K562 (cell line): Measurements from ENCODE around the gene SLC36A3.

Experiments
- POLR2A ChIP-seq: fragments of 450-650 bp; conservative IDR thresholded peaks from 2 replicates; pipeline ENCODE4 v1.6.1; 2016
- ZNF384 ChIP-seq: IDR thresholded peaks from 2 replicates; pipeline ENCODE4 v1.6.1; 2012; ENCODE audit warnings: low read depth, low read length, improper control_type of control experiment
- TF ChIP-seq, protein P1 (sequence below), 3 experiments: IDR thresholded peaks in 2 of 3; conservative IDR thresholded peaks in 1 of 3; 2 replicates each; pipeline ENCODE4 v1.5.1; 2011 to 2012; ENCODE audit warnings: low read length in 3 of 3, mild to moderate bottlenecking in 3 of 3, control low read depth in 2 of 3, improper control_type of control experiment in 1 of 3, inconsistent platforms in 1 of 3, low read depth in 1 of 3, mixed read lengths in 1 of 3, moderate library complexity in 1 of 3; ENCODE audit not compliant: insufficient read depth in 2 of 3

DNA sequence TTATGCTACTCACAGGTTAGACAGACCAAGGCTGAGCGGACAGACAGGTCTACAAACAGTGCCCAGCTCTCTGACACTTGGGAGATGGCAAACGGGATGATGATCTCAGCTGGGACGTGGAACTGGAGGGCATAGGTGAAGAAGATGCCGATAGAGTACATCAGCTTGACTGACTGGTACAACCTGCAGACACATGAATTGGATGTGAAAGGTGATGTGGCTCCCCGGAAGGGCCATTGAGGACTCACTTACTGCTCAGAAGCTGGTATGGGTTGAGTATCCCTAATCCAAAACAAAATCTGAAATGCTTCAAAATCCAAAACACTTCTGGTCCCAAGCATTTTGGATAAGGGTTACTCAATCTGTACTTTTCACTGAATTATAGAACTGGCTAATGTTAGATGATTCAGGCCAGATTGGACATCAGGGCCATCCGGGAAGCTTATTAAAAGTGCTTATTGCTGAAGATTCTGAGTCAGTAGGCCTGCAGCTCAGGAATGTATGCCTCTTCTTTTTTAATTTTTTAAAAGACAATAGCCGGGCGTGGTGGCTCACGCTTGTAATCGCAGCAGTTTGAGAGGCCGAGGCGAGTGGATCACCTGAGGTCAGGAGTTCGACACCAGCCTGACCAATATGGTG is 22.4 kb downstream of the SLC36A3 start:
- TF ChIP-seq, protein P1, sequence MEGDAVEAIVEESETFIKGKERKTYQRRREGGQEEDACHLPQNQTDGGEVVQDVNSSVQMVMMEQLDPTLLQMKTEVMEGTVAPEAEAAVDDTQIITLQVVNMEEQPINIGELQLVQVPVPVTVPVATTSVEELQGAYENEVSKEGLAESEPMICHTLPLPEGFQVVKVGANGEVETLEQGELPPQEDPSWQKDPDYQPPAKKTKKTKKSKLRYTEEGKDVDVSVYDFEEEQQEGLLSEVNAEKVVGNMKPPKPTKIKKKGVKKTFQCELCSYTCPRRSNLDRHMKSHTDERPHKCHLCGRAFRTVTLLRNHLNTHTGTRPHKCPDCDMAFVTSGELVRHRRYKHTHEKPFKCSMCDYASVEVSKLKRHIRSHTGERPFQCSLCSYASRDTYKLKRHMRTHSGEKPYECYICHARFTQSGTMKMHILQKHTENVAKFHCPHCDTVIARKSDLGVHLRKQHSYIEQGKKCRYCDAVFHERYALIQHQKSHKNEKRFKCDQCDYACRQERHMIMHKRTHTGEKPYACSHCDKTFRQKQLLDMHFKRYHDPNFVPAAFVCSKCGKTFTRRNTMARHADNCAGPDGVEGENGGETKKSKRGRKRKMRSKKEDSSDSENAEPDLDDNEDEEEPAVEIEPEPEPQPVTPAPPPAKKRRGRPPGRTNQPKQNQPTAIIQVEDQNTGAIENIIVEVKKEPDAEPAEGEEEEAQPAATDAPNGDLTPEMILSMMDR (IDR thresholded peaks at IDR 0.05 in 2 of 3, conservative IDR thresholded peaks at IDR 0.05 in 1 of 3; ENCODE audit: insufficient read depth in 2 of 3, low read depth in 1 of 3, low read length in 3 of 3): no peak
- TF ChIP-seq POLR2A (no peak), ZNF384 (no peak)
